HepG2 (cell line): Measurements from ENCODE around the gene DDX49.

Experiments
- ATF6 ChIP-seq: sonication (generic); formaldehyde crosslinking; conservative IDR thresholded peaks from 2 replicates; pipeline ENCODE4 v1.4.0; 2020; ENCODE audit warnings: missing genetic modification reagents
- ATF7 ChIP-seq, 2 experiments: fragments of 450-650 bp in 1 of 2; sonication (generic) in 1 of 2; formaldehyde crosslinking in 1 of 2; IDR thresholded peaks; 2 replicates each; pipeline versions ENCODE4 v1.4.0 to v1.6.1; 2016 to 2020; ENCODE audit warnings: antibody characterized with exemption in 1 of 2, mild to moderate bottlenecking in 1 of 2, missing genetic modification reagents in 1 of 2
- YY1 ChIP-seq: IDR thresholded peaks from 2 replicates; pipeline ENCODE4 v1.6.1; 2011; ENCODE audit warnings: low read length, low read depth, moderate library complexity, mild to moderate bottlenecking; ENCODE audit not compliant: insufficient read depth, insufficient replicate concordance
- ZFP36 ChIP-seq: fragments of 150-350 bp; IDR thresholded peaks from 2 replicates; pipeline ENCODE4 v1.6.1; 2018; ENCODE audit warnings: borderline replicate concordance, low read length, low read depth; ENCODE audit not compliant: partially characterized antibody
- ZFX ChIP-seq: sonication (generic); formaldehyde crosslinking; IDR thresholded peaks from 2 replicates; pipeline ENCODE4 v1.4.0; 2020; ENCODE audit warnings: mild to moderate bottlenecking, low read depth, missing genetic modification reagents, moderate library complexity
- ZNF235 ChIP-seq: sonication (generic); formaldehyde crosslinking; IDR thresholded peaks from 2 replicates; pipeline ENCODE4 v1.8.1; 2023; ENCODE audit warnings: mild to moderate bottlenecking, missing genetic modification reagents, borderline replicate concordance

- TF ChIP-seq ATF6 (CRISPR knock-in tag) (no peak), YY1 (no peak), ZFX (CRISPR knock-in tag) (no peak), ZNF235 (no peak), ZFP36 (no peak), ATF7 (IDR thresholded peaks at IDR 0.05) (no peak), ATF7 (CRISPR knock-in tag; IDR thresholded peaks at IDR 0.05) (no peak)
Measured at GRCh38 chr19:18969931-18970659, 50.6 kb downstream of the DDX49 start.
